ENCODE measurements around the gene SERHL2. TPM values are rescaled to one million over a fixed set of nuclear protein-coding genes. Genes with fewer than 3 reads are reported as not detected.

SERHL2 gene
- total RNA-seq, 2 donors from 2014 or later = 1.1 to 1.7 TPM

GRCh38 chr22:42585096-42585495 lies 31.3 kb downstream of the SERHL2 start:
- H3K27ac ChIP-seq = no peak overlapping the region

GRCh38 chr22:42586381-42586780 lies 32.6 kb downstream of the SERHL2 start:
- intact Hi-C loops (cut with DNase I) = no loop called here
- TF ChIP-seq CTCF (IDR thresholded peaks at IDR 0.05) = no peak
- Histone ChIP-seq H3K9me3 (no peaks in the 10 kb centered on the region), H3K4me1 (no peaks in the 10 kb centered on the region), H3K36me3 (peaks cover 14% of the 10 kb centered on the region), H3K27ac (no peak overlapping the region), H3K4me3 (no peak overlapping the region), H3K27me3 (no peaks in the 10 kb centered on the region), H3K9ac (ENCODE audit: low read depth in 2 of 2, low read length in 2 of 2) (no peak overlapping the region)
- DNase-seq = no peak

More at GRCh38 chr22:42585096-42585495, 31.3 kb downstream of the SERHL2 start:
- Histone ChIP-seq H3K4me1 (no peaks in the 10 kb centered on the region), H3K27me3 (no peaks in the 10 kb centered on the region), H3K9ac (ENCODE audit: low read depth in 2 of 2, low read length in 2 of 2) (no peak overlapping the region), H3K36me3 (peaks cover 14% of the 10 kb centered on the region), H3K4me3 (no peak overlapping the region), H3K9me3 (no peaks in the 10 kb centered on the region)
- intact Hi-C loops (cut with DNase I) = no loop called here
- DNase-seq = no peak
- no peak for TF ChIP-seq CTCF (IDR thresholded peaks at IDR 0.05)

GRCh38 chr22:42587588-42588175 lies 33.9 kb downstream of the SERHL2 start:
- Histone ChIP-seq H3K9ac (ENCODE audit: low read depth in 2 of 2, low read length in 2 of 2) (no peak overlapping the region), H3K36me3 (peaks cover 14% of the 10 kb centered on the region), H3K9me3 (no peaks in the 10 kb centered on the region), H3K4me1 (no peaks in the 10 kb centered on the region), H3K27ac (no peak overlapping the region), H3K4me3 (no peak overlapping the region), H3K27me3 (no peaks in the 10 kb centered on the region)
- intact Hi-C loops (cut with DNase I) = no loop called here
- TF ChIP-seq CTCF (IDR thresholded peaks at IDR 0.05) = no peak
- no peak for DNase-seq

GRCh38 chr22:42591987-42592386 lies 38.2 kb downstream of the SERHL2 start:
- Histone ChIP-seq H3K27me3 (no peaks in the 10 kb centered on the region), H3K9ac (ENCODE audit: low read depth in 2 of 2, low read length in 2 of 2) (no peak overlapping the region), H3K9me3 (no peaks in the 10 kb centered on the region), H3K4me3 (no peak overlapping the region), H3K27ac (no peak overlapping the region), H3K4me1 (no peaks in the 10 kb centered on the region), H3K36me3 (peaks cover 21% of the 10 kb centered on the region)
- intact Hi-C loops (cut with DNase I) = no loop called here
- no peak for TF ChIP-seq CTCF (IDR thresholded peaks at IDR 0.05)
- no peak for DNase-seq

GRCh38 chr22:42595434-42595833 lies 41.7 kb downstream of the SERHL2 start:
- H3K27ac ChIP-seq = no peak overlapping the region
- no peak for DNase-seq
- intact Hi-C loops (cut with DNase I) = no loop called here
- H3K36me3 ChIP-seq = peaks cover 26% of the 10 kb centered on the region
- no peaks in the 10 kb centered on the region for H3K27me3 ChIP-seq
- H3K4me1 ChIP-seq = no peaks in the 10 kb centered on the region
- H3K9me3 ChIP-seq = no peaks in the 10 kb centered on the region
- H3K4me3 ChIP-seq = no peak overlapping the region
- no peak for TF ChIP-seq CTCF (IDR thresholded peaks at IDR 0.05)
- no peak overlapping the region for H3K9ac ChIP-seq (ENCODE audit: low read depth in 2 of 2, low read length in 2 of 2)

All from colonic mucosa (tissue), 4 donors.